Measurements from ENCODE around the gene ZNF17.
"Not testable (repeated sequence)": the region's sequence is repeated elsewhere in the genome, so short reads cannot be mapped to it uniquely, and the experiment has no call there.

ZNF17 gene

DNA sequence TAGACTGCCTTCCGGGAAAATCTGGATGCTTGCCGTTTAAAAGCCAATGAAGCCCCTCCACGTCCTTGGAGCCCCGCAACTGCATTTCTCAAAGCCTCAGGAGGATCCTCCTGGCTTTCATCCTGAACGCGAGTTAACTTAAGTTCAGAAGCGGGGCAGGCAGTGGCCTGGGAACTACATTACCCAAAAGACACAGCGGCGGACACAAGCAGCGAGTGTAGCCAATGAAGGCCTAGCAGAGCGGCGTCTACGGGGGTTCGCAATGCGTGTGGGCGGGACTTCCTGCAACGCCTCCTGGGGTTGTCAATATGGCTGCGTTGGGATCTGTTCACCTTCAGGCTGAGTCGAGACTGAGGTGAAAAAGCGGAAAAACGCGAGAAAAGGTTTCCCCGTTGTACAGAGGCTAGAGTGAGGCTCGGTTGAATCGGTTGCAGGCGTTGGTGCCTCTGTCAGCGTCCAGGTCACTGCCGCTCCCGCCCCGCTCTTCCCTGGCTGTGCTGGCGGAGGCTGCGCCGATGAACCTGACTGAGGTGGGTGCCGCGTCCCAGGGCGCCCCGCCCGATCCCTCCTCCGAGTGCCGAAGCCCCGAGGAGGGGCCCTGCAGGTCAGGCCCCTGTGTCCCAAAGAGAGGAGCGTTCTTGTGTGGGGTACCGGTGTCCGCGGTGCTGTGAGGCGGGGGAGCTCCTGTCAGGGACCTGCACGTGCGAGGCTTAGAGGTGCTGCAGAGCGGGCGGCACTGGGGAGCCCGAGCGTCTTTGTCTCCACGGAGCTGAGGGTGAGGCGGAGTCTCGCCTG, at the start of gene ZNF17:
Gene ZNF17, plus strand, starts transcription at position 285 of the 795 bp plus-strand sequence. CDS start 2,455 bp downstream, outside the sequence.
- H3K4me3 ChIP-seq (ENCODE audit: low read depth, low read length) = peak within 1 kb of the TSS; percentile 90

DNA sequence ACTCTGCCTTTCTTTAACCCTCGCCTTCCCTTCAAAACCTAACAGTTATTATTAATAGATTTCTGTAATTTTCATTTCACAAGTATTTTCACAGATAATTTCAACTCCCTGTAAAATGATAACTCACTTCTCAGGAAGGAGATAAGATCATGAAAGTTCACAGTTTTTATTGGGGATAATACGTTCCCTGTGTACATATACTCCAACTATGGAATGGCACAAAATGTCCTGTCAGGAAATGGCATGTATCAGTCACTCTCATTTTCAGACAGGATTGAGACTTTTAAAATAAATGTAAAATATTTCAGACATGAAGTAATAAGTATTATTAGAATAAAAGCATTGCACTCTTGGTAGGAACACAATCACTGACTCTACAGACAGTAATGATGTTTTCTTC, 48.5 kb upstream of the ZNF17 start:
- peak overlapping the region; percentile 79 for H3K4me3 ChIP-seq (ENCODE audit: low read depth, low read length)

DNA sequence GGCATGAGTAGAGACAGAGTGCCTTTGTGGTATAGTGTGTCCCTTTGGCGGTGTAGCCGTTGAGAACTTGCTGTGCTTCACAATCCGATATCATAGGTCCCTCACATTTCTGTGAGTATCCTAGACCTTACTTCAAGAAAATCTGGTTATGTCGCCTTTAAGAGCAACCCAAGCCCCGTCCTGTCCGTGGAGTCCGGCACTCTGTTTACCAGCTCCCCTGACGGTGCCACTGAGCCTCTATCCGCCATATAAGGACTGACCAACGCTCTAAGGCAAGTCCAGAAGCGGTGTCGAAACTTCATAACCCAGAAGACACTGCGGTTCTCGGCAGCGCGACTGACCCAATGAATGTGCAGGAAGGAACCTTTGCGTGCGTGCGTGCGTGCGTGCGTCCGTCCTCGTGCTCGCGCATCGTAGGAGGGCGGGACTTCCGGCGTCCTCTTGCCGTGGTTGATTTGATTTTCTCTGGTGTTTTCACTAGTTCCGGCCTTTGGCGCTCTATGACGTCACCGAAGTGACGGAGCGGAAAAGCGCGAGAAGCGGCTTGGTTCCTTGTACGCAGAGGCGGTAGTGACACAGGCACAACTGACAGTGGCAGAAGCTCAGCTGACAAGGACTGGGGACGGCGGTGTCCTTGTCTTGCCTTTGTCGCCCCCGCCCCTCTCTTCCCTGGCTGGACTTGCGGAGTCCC, 47.8 kb upstream of the ZNF17 start, which contains the start of the genes TRAPPC2B and ZNF547:
Gene TRAPPC2B, plus strand, starts transcription at position 555 of the 691 bp plus-strand sequence. CDS start 1,283 bp downstream, outside the sequence.
Gene ZNF547, plus strand, starts transcription at position 555 of the 691 bp plus-strand sequence. CDS start 5,005 bp downstream, outside the sequence.
- peak within 1 kb of the TSS; percentile 79 for H3K4me3 ChIP-seq (ENCODE audit: low read depth, low read length)

DNA sequence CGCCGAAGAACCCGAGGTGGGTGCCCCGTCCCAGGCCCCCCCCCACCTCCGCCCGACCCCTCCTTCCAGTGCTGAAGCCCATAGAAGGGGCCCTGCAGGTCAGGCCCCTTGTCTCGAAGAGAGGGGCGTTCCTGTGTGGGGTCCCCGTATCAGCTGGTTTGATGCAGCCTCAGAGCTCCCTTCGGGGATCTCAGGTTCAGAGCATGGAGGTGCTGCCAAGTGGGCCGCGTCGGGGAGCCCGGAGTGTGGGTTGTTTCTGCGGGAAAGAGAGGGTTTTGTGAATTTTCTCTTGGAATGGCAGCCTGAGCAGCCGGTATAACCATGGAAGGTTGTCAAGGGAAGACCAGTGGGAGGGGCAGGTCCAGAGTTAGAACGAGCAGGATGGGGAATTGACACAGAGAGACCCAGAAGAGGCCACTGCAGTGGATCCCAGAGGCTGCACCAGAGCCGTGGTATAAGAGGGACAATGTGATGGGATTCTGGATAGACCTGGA, 47.2 kb upstream of the ZNF17 start:
- H3K4me3 ChIP-seq (ENCODE audit: low read depth, low read length) = peak overlapping the region; percentile 79

DNA sequence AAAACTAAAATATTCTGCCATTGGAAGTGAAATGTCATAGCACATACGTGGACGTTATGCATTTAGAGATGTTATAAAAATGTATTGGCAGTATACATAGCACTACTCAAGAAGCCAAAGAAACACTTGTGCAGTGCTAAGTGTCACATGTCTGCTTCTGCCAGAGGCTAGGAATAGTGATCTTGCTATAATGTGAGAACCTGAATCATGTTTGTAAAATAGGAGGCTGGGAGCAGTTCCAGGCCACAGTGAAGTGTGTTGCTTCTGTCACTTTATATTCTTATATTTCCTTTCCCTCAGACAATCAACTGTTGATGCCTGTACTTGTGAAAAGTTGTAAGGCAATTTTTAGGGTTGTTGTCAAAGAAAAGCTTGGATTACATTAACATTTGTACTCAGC, 44.2 kb upstream of the ZNF17 start:
- no peak overlapping the region for H3K4me3 ChIP-seq (ENCODE audit: low read depth, low read length)

DNA sequence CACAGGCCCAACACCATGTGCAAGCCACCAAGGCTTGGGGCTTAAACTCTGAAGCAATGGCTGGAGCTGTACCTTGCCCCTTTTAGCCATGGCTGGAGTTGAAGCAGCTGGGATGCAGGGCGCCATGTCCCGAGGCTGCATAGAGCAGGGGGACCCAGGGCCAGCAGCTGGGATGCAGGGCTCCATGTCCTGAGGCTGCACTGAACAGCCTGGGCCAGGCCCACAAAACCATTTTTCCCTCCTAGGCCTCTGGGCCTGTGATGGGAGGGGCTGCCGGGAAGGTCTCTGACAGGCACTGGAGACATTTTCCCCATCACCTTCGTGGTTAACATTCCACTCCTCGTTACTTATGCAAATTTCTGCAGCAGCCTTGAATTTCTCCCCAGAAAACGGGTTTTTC, 36.8 kb upstream of the ZNF17 start:
- no peak overlapping the region for H3K4me3 ChIP-seq (ENCODE audit: low read depth, low read length)

DNA sequence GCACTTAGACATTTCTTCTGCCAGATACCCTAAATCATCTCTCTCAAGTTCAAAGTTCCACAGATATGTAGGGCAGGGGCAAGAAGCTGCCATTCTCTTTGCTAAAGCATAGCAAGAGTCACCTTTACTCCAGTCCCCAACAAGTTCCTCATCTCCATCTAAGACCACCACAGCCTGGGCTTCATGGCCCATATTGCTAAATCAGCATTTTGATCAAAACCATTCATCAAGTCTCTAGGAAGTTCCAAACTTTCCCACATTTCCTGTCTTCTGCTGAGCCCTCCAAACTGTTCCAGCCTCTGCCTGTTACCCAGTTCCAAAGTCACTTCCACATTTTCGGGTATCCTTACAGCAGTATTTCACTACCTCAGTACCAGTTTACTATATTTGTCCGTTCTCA, 36.3 kb upstream of the ZNF17 start:
- H3K4me3 ChIP-seq (ENCODE audit: low read depth, low read length) = not testable (repeated sequence)

DNA sequence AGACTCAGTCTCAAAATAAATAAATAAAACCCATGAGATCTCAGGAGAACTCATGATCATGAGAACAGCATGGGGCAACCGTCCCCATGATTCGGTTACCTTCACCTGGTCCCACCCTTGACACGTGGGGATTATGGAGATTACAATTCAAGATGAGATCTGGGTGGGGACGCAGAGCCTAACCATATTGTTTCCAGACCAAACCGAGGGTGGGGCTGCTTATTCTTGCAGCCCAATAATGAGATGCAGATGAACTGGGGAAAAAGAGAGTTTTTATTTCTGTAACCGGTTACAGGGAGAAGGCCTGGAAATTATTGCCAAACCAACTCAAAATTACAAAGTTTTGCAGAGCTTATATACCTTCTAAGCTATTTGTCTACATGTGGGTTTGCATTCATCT, 34.8 kb upstream of the ZNF17 start:
- H3K4me3 ChIP-seq (ENCODE audit: low read depth, low read length) = no peak overlapping the region

DNA sequence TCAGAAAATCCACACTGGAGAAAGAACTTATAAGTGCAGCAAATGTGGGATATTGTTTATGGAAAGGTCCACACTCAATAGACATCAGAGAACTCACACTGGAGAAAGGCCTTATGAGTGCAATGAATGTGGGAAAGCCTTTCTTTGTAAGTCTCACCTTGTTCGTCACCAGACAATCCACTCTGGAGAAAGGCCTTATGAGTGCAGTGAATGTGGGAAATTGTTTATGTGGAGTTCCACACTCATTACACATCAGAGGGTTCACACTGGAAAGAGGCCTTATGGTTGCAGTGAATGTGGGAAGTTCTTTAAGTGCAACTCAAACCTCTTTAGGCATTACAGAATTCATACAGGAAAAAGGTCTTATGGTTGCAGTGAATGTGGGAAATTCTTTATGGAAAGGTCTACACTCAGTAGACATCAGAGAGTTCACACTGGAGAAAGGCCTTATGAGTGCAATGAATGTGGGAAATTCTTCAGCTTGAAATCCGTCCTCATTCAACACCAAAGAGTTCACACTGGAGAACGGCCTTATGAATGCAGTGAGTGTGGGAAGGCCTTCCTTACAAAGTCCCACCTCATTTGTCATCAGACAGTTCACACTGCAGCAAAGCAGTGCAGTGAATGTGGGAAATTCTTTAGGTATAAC, 33.3 kb upstream of the ZNF17 start:
- no peak overlapping the region for H3K4me3 ChIP-seq (ENCODE audit: low read depth, low read length)

DNA sequence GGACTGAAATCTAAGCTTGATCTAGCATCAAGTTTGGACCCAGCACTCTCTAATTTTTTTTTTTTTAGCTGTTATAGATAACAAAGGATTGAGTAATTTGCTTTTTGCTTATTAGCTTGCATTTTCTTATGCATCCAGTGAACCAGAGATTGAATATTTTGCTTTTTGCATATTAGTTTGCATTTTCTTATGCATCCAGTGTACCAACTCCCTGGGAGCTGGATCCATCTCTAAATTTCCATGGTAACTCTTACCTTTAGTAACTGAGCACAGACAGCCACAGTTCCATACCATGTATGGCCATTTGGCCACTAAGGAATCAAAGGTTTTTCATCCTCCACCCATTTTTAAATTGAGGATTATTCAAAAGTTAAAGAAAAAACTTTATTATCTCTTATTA, 30.0 kb upstream of the ZNF17 start:
- H3K4me3 ChIP-seq (ENCODE audit: low read depth, low read length) = no peak overlapping the region

DNA sequence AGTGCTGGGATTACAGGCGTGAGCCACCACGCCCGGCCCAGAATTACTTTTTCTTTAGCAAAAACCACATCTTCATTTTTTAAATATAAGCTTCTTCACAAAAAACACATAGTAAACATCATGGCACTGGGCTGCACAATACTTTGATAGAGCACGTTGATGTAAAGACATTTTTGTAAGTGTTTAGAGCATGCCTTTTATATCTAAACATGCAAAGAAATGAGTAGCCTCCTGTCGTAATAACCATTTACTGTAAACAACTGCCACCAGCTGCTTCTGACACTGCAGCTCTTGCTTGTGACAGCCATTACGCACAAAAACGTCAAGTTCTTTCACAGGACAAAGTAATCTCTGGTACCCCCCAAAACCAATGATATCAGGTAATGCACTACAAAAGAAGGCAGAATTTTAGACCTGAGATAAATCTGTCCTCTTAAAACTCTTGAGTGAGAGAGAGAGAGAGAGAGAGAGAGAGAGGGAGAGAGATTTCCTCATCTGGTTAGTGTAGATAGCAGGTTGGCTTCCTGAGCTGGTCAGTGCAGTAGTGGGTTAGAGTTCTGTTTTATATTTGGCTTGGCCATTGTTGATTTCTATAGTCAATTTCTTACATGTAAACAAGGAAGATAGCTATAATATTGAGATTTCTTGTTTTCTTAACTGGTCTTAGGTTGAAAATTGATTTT, 28.0 kb upstream of the ZNF17 start:
- H3K4me3 ChIP-seq (ENCODE audit: low read depth, low read length) = no peak overlapping the region

DNA sequence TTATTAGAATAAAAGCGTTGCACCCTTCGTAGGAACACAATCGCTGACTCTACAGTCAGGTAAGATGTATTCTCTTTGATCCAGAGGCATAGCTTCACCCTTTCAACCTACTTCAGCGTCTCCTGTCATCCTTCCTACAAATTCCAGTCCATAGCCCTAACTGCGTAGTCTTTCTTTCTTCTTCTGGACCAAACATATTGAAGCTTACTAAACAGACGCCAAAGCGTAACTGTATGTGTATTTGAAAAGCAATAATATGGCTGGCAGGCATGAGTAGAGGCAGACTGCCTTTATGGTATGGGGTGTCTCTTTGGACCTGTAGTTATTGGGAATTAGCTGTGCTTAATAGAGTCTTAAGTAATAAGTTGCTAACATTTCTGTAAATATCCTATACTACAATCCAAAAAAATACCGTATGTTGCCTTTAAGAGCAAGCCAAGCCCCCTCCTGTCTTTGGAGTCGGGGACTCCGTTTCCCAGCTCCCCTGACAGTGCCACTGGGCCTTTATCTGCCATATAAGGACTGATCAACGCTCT, 21.7 kb upstream of the ZNF17 start:
- peak overlapping the region; percentile 45 for H3K4me3 ChIP-seq (ENCODE audit: low read depth, low read length)

DNA sequence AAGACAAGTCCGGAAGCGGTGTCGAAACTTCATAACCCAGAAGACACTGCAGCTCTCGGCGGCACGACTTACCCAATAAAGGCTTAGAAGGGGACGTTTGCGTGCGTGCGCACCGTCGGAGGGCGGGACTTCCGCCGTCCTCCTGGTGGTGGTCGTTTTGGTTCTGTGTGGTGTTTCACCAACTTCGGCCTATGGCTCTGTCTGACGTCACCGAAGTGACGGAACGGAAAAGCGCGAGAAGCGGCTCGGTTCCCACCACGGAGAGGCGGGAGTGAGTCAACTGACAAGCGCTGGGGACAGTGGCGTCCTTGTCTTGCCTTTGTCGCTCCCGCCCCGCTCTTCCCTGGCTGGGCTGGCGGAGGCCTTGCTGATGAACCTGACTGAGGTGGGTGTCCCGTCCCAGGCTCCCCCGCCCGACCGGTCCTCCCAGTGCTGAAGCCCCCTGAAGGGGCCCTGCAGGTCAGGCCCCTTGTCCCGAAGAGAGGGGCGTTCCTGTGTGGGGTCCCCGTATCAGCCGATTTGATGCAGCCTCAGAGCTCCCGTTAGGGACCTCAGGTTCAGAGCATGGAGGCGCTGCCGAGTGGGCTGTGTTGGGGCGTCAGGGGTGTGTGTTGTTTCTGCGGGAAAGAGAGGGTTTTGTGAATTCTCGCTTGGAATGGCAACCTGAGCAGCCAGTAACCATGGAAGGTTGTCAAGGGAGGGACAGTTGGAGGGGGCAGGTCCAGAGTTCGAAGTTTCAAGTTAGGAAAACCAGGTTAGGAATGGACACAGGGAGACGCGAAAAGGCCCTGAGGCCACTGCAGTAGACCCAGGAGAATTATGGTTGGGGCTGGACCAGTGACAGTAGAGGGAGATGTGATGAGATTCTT, 21.0 kb upstream of the ZNF17 start, which contains the start of gene ZNF548:
Gene ZNF548, plus strand, starts transcription at position 125 of the 869 bp plus-strand sequence. Its CDS starts 246 bp downstream, at position 371.
- peak within 1 kb of the TSS; percentile 79 for H3K4me3 ChIP-seq (ENCODE audit: low read depth, low read length)

DNA sequence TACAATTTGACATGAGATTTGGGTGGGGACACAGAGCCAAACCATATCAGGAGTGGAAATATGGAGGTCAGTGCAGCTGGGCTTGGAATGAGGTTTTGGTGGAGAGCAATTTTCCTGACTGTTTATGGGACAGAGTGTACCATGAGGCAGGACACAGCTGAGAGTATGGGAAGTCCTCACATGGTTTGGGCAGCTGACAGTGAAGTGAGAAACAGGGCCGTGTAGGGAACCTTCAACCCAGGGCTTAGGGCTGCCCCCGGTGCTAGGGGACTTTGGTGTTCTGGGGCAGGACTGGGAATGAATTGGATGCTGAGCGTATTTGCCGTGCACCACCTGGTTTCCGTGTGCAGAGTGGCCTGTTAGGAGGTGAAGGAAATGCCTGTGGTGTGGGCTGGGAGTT, 15.3 kb upstream of the ZNF17 start:
- no peak overlapping the region for H3K4me3 ChIP-seq (ENCODE audit: low read depth, low read length)

DNA sequence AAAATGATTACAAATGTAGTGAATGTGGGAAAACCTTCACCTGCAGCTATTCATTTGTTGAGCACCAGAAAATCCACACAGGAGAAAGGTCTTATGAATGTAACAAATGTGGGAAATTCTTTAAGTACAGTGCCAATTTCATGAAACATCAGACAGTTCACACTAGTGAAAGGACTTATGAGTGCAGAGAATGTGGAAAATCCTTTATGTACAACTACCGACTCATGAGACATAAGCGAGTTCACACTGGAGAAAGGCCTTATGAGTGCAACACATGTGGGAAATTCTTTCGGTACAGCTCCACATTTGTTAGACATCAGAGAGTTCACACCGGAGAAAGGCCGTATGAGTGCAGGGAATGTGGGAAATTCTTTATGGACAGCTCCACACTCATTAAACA, 12.1 kb upstream of the ZNF17 start:
- H3K4me3 ChIP-seq (ENCODE audit: low read depth, low read length) = no peak overlapping the region

DNA sequence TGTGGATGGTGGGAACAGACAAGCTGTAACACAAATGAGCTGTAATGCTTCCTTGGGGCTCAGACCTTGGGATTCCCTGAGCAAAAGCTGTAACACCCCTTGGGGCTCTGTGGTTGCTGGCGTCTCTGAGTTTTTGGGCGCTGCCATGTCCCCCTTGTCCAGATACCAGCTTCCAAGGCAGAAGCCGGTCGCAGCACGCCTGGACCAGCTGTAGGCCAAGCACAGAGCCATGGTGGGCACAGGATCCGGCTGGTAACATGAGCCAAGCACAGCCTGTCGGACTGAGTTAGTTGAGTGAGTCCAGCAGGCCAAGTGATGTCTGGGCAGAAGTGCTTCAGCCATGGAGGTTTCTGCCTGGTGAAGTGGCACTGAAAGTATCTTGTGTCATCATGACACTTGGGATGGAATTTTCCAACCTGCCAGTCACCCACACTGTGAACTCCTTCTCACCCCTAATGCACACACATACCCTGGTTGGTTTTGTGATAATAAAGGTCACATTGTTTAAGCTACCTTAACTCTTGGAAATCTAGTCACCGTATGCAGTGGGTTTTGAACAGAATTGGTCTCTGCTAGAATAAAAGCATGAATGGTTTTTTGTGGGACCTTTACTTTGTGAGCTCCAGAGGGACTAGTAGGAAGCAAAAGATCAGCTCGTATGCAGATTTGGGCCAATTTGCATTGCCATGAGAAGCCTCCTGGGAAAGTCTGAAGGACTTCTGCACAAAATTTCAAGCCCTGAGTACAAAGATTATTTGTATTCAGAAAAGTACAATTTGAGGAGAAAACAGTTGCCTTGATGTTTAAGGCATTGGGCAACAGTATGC, 7.0 kb upstream of the ZNF17 start:
- H3K4me3 ChIP-seq (ENCODE audit: low read depth, low read length) = no peak overlapping the region

DNA sequence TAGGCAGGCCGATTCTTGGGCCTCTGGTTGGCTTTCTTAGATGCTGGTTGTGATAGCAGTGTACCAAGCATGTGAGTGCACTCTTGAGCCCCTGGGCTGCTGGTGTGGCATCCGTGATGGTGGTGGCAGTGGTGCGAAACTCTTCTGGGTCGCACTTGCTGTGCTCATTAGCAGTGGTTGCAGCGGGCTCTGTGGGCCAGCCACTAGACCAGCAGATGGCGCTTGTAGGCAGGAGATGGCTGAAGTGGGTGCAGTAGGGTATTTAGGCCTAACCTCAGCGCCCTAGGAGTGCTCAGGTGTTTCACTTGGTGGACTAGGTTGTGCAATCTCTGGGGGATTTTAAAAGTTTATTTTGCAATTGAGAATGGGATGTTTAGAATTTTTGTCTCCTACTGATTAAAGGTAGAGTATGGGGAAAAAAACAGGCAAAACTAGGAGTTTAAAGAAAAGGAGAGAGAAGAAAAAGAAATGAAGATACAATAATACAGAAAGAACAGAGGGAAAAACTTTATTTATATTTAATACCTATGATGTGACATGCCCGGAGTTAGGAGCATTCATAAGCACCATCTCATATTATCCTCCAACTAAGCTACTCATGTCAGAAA, 4.3 kb upstream of the ZNF17 start:
- no peak overlapping the region for H3K4me3 ChIP-seq (ENCODE audit: low read depth, low read length)

DNA sequence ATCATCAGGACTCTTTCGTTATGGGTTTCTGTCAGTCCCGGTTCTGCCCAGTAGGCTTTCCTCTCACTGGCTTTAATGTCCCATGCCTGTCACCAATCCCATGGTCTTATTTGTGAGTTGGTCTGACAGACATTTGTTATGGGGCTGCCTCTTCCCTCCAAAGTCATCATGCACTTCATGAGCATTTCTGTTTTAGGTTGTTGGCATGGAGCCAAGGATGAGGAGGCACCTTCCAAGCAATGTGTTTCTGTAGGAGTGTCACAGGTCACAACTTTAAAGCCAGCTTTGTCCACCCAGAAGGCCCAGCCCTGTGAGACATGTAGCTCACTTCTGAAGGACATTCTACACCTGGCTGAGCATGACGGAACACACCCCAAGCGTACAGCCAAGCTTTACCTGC, 8.5 kb downstream of the ZNF17 start:
- no peak overlapping the region for H3K4me3 ChIP-seq (ENCODE audit: low read depth, low read length)
